Measurements from ENCODE around the gene ZNF883. TPM values are rescaled to one million over a fixed set of nuclear protein-coding genes. Genes with fewer than 3 reads are reported as not detected.

Gene ZNF883
- polyA plus RNA-seq, 1 of the 3 experiments (the other 2 are of a cell fraction): 2.0 TPM

DNA sequence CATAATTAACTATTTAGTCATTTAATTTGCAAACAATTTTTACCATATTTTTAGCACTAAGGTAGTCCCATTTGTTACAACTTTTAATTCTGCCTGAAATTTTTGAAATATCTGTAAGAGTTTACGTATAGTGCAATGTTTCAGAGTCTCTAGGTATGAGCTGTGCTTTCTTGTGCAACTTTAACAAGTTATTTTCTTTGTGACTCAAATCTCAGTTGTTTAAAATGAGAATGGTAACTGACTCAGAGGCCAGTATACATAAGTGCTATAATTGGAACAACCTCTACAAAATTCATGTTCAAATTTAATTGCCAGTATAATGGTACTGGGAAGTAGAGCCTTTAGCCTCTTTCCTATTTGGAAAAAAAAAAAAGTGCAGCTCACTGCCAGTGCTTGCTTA, 14.2 kb upstream of the ZNF883 start:
- CTCF ChIA-PET: interaction anchor here (1.2 to 1.5 kb wide), 3 partner anchors 14 to 55 kb away, joined by 3 to 4 read pairs (median 4); partner anchors contain the start of gene ZNF883
- no peaks in the 10 kb centered on the region for H3K79me2 ChIP-seq (ENCODE audit: insufficient read depth)
- DNase-seq: no peak

GRCh38 chr9:113018247-113018646, 6.3 kb upstream of the ZNF883 start:
- TF ChIP-seq FOXJ3 (CRISPR knock-in tag; IDR thresholded peaks at IDR 0.05) (no peak), GABPA (IDR thresholded peaks at IDR 0.05; ENCODE audit: low read depth) (no peak), SMC3 (IDR thresholded peaks at IDR 0.05; ENCODE audit: low read depth, low read length) (no peak), EZH2phosphoT487 (IDR thresholded peaks at IDR 0.05; ENCODE audit: borderline replicate concordance, low read depth) (no peak), MXI1 (IDR thresholded peaks at IDR 0.05; ENCODE audit: low read depth, low read length) (no peak), NRF1 (IDR thresholded peaks at IDR 0.05; ENCODE audit: low read depth, low read length) (no peak)
- no peaks in the 10 kb centered on the region for H3K9me3 ChIP-seq
- no peaks in the 10 kb centered on the region for H3K9me2 ChIP-seq
- H3F3A ChIP-seq (replicated peaks; ENCODE audit: insufficient read depth): no peaks in the 10 kb centered on the region
- no peaks in the 10 kb centered on the region for H3K4me1 ChIP-seq (ENCODE audit: control insufficient read depth in 1 of 2, insufficient read depth in 2 of 2, low read depth in 1 of 2, low read length in 1 of 2)
- 38% methylated on average over 3 of the region's 3 CpGs for WGBS (ENCODE audit: low lambda C conversion rate)
- DNase-seq: no peak
- ChIA-PET POLR2A (no interaction called here), CTCF (no interaction called here)
- no peak overlapping the region for H3K4me3 ChIP-seq (ENCODE audit: low read depth in 2 of 2, low read length in 1 of 2)
- no peaks in the 10 kb centered on the region for H3K36me3 ChIP-seq (replicated peaks in 1 of 2; ENCODE audit: control insufficient read depth in 1 of 2, insufficient read depth in 2 of 2, low read length in 1 of 2)
- no peak overlapping the region for H3K9ac ChIP-seq
- H3K79me2 ChIP-seq (ENCODE audit: insufficient read depth): no peaks in the 10 kb centered on the region
- no peak overlapping the region for H3K4me2 ChIP-seq
- no peaks in the 10 kb centered on the region for H3K27me3 ChIP-seq (ENCODE audit: insufficient read depth)
- H2AFZ ChIP-seq (ENCODE audit: low read depth): no peak overlapping the region
- no peaks in the 10 kb centered on the region for H4K20me1 ChIP-seq (ENCODE audit: insufficient read depth)
- no peak overlapping the region for H3K27ac ChIP-seq (ENCODE audit: low read depth in 2 of 2, low read length in 1 of 2)

More for the DNA sequence above, 14.2 kb upstream of the ZNF883 start:
- Histone ChIP-seq H3K27ac (ENCODE audit: low read depth in 2 of 2, low read length in 1 of 2) (no peak overlapping the region), H3K9ac (no peak overlapping the region), H3K36me3 (replicated peaks in 1 of 2; ENCODE audit: control insufficient read depth in 1 of 2, insufficient read depth in 2 of 2, low read length in 1 of 2) (no peaks in the 10 kb centered on the region), H2AFZ (ENCODE audit: low read depth) (no peak overlapping the region), H3K4me2 (no peak overlapping the region), H3F3A (replicated peaks; ENCODE audit: insufficient read depth) (no peaks in the 10 kb centered on the region), H3K9me3 (no peaks in the 10 kb centered on the region), H3K4me3 (ENCODE audit: low read depth in 2 of 2, low read length in 1 of 2) (no peak overlapping the region), H3K4me1 (ENCODE audit: control insufficient read depth in 1 of 2, insufficient read depth in 2 of 2, low read depth in 1 of 2, low read length in 1 of 2) (no peaks in the 10 kb centered on the region), H3K9me2 (no peaks in the 10 kb centered on the region), H3K27me3 (ENCODE audit: insufficient read depth) (no peaks in the 10 kb centered on the region), H4K20me1 (ENCODE audit: insufficient read depth) (no peaks in the 10 kb centered on the region)
- no peak for TF ChIP-seq MAX (IDR thresholded peaks at IDR 0.05; ENCODE audit: low read depth)
- TF ChIP-seq NRF1 (IDR thresholded peaks at IDR 0.05; ENCODE audit: low read depth, low read length): no peak
- no peak for TF ChIP-seq YY1 (IDR thresholded peaks at IDR 0.05; ENCODE audit: low read depth)
- TF ChIP-seq FOXJ3 (CRISPR knock-in tag; IDR thresholded peaks at IDR 0.05): no peak
- TF ChIP-seq EP300 (IDR thresholded peaks at IDR 0.05; ENCODE audit: borderline replicate concordance in 1 of 2, low read depth in 1 of 2, low read length in 1 of 2): no peak
- no peak for TF ChIP-seq USF2 (IDR thresholded peaks at IDR 0.05; ENCODE audit: borderline replicate concordance, low read depth, low read length)
- no peak for TF ChIP-seq GABPA (IDR thresholded peaks at IDR 0.05; ENCODE audit: low read depth)
- TF ChIP-seq GATA2 (CRISPR knock-in tag; IDR thresholded peaks at IDR 0.05): no peak
- POLR2A ChIA-PET: no interaction called here
- 0% methylated on average over 1 of the region's 1 CpG for WGBS (ENCODE audit: low lambda C conversion rate)

Measured in SK-N-SH (cell line).